ENCODE measurements around the gene BMPER.

DNA sequence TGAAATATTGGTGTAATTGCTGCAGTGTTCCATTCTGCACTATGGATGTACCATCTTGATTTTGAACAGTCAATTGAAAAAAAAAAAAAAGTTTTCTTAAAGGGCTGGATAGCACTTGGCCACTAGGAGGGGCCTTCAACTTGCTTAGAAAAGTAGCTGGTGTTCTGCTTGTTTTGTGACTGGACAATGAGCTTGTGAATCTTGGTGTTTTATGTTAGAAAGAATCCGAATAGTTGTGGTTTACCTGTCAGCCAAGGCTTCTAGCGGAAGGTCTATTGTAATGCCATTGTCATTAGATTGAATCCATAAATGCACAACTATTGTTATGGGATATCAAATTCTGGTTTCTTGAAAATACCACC lies 77.1 kb downstream of the BMPER start:
- TF ChIP-seq, protein P1, sequence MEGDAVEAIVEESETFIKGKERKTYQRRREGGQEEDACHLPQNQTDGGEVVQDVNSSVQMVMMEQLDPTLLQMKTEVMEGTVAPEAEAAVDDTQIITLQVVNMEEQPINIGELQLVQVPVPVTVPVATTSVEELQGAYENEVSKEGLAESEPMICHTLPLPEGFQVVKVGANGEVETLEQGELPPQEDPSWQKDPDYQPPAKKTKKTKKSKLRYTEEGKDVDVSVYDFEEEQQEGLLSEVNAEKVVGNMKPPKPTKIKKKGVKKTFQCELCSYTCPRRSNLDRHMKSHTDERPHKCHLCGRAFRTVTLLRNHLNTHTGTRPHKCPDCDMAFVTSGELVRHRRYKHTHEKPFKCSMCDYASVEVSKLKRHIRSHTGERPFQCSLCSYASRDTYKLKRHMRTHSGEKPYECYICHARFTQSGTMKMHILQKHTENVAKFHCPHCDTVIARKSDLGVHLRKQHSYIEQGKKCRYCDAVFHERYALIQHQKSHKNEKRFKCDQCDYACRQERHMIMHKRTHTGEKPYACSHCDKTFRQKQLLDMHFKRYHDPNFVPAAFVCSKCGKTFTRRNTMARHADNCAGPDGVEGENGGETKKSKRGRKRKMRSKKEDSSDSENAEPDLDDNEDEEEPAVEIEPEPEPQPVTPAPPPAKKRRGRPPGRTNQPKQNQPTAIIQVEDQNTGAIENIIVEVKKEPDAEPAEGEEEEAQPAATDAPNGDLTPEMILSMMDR (IDR thresholded peaks at IDR 0.05; ENCODE audit: poor library complexity), result peak; percentile 37
- no peak for TF ChIP-seq EZH2phosphoT487 (IDR thresholded peaks at IDR 0.05; ENCODE audit: low read depth, severe bottlenecking, unreplicated experiment)
